Measurements from ENCODE around the gene FBXW8.

Gene FBXW8

GRCh38 chr12:116910645-116911451 lies at the start of gene FBXW8:
Gene FBXW8 (plus strand): TSS chr12:116910950. CDS start chr12:116911038, 88 bp downstream.
- peak; percentile 41 for DNase-seq (ENCODE audit: low spot score)

- DNase-seq (ENCODE audit: low spot score): peak; percentile 20
These were observed 49.4 kb upstream of the FBXW8 start for GRCh38 chr12:116861320-116861719.

GRCh38 chr12:116862167-116862566 lies 48.6 kb upstream of the FBXW8 start:
- DNase-seq (ENCODE audit: low spot score): no peak

- DNase-seq (ENCODE audit: low spot score): no peak
These were observed 47.4 kb upstream of the FBXW8 start for GRCh38 chr12:116863275-116863767.

GRCh38 chr12:116864371-116865160 lies 46.2 kb upstream of the FBXW8 start:
- DNase-seq (ENCODE audit: low spot score): no peak

GRCh38 chr12:116867523-116867922 lies 43.2 kb upstream of the FBXW8 start:
- no peak for DNase-seq (ENCODE audit: low spot score)

- DNase-seq (ENCODE audit: low spot score): no peak
These were observed 40.4 kb upstream of the FBXW8 start for GRCh38 chr12:116870306-116870705.

GRCh38 chr12:116874324-116874995 lies 36.3 kb upstream of the FBXW8 start:
- DNase-seq (ENCODE audit: low spot score): no peak

- DNase-seq (ENCODE audit: low spot score): no peak
These were observed 34.4 kb upstream of the FBXW8 start for GRCh38 chr12:116876151-116876869.

- no peak for DNase-seq (ENCODE audit: low spot score)
These were observed 31.9 kb upstream of the FBXW8 start for GRCh38 chr12:116878567-116879508.

GRCh38 chr12:116879509-116880212 lies 31.1 kb upstream of the FBXW8 start:
- no peak for DNase-seq (ENCODE audit: low spot score)

GRCh38 chr12:116880213-116880816 lies 30.4 kb upstream of the FBXW8 start:
- DNase-seq (ENCODE audit: low spot score): no peak

GRCh38 chr12:116880817-116881324 lies 29.9 kb upstream of the FBXW8 start:
- no peak for DNase-seq (ENCODE audit: low spot score)

GRCh38 chr12:116881325-116881876 lies 29.3 kb upstream of the FBXW8 start, which contains the start of gene HRK:
Gene HRK (minus strand): TSS chr12:116881441. CDS start chr12:116881307, 134 bp downstream.
- DNase-seq (ENCODE audit: low spot score): no peak

GRCh38 chr12:116881877-116882507 lies 28.8 kb upstream of the FBXW8 start:
- DNase-seq (ENCODE audit: low spot score): no peak

- no peak for DNase-seq (ENCODE audit: low spot score)
These were observed 28.0 kb upstream of the FBXW8 start for GRCh38 chr12:116882742-116883141.

GRCh38 chr12:116884871-116885270 lies 25.9 kb upstream of the FBXW8 start:
- no peak for DNase-seq (ENCODE audit: low spot score)

- no peak for DNase-seq (ENCODE audit: low spot score)
These were observed 25.3 kb upstream of the FBXW8 start for GRCh38 chr12:116885491-116885890.
